AG08396 (cell line): ENCODE data around the gene STON2.
A peak's percentile ranks its signal among the peaks of the same experiment; 100 is the strongest.
"Not testable (repeated sequence)": the region's sequence is repeated elsewhere in the genome, so short reads cannot be mapped to it uniquely, and the experiment has no call there.

Experiments
- DNase-seq: peaks from one replicate; pipeline ENCODE4 v3.0.0; 2012; ENCODE audit warnings: low spot score, mixed read lengths

The STON2 gene

GRCh38 chr14:81400202-81400678 lies at the start of gene STON2:
Gene STON2, minus strand, starts transcription at chr14:81400324. Its CDS starts 1,942 bp downstream, at chr14:81398382.
- DNase-seq = peak; percentile 7

DNA sequence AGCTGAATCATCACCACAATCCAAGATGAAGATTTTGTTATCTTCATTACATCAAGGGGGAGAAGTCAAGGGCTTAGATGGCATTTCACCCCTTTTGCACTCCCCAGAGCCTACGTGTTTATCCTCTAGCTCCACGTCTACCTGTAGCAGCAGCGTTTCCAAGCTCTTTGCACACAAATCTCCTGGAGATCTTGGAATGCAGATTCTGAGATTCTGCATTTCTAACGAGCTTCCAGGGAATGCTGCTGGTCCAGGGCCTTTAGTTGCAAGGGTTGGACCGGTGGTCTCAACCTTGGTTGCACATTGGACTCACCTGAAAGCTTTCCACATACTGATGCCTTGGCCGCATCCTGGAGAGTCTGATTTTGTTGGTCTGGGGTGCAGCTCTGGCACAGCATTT lies 49.5 kb upstream of the STON2 start:
- no peak for DNase-seq

GRCh38 chr14:81449114-81449513 lies 49.0 kb upstream of the STON2 start:
- no peak for DNase-seq

GRCh38 chr14:81447021-81447764 lies 47.1 kb upstream of the STON2 start:
- no peak for DNase-seq

DNA sequence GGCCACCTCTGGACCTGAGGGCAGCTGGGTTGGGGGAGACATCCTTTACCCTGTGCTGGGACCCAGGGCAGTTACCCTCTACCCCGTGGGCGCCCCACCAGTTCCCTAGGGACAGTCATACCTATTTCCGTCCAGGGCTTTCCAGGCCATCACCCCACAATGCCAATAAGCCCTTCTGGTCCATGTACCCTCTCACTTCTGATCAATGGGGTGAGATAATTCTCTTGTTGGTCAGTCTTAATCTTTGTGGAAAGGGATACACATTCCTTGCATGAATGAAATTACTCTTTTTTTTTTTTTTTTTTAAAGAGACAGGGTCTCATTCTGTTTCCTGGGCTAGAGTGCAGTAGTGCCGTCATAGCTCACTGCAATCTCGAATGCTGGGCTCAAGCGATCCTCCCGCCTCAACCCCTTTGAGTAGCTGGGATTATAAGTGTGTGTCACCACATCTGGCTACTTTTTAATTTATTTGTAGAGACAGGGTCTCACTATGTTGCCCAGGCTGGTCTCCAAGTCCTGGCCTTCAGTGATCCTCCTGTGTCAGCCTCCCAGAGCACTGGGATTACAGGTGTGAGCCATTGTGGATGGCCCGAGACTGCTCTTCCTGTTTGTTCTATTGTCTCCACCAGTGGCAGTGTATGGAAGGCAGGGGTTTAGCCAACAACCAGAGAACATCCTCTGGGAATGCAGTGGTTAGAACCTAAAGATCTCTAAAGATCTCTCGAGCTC lies 46.3 kb upstream of the STON2 start:
- DNase-seq = no peak

DNA sequence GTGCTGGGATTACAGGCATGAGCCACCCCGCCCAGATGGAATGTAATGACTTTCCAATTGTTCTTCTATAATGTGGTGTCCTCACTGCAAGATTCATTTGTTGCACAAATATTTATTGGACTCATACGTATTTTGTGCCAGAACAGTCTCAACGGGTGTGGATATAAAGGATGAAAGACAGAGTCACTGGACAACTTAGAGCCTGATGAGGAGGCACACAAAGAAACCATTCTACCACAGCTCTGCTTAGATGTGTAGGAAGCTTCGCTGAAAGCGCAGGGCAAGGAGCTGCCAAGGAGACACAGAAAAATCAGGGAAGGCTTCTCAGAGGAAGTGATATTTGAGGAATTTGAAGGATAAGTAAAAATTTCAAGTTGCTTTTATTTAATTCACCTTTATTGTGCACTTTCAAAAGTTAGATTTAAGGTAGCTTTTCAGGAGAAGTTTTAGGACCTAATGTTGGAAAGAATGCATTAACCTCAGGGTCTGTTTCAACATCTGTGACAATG lies 41.6 kb upstream of the STON2 start:
- no peak for DNase-seq

- no peak for DNase-seq
These were observed 39.9 kb upstream of the STON2 start for GRCh38 chr14:81440041-81440440.

DNA sequence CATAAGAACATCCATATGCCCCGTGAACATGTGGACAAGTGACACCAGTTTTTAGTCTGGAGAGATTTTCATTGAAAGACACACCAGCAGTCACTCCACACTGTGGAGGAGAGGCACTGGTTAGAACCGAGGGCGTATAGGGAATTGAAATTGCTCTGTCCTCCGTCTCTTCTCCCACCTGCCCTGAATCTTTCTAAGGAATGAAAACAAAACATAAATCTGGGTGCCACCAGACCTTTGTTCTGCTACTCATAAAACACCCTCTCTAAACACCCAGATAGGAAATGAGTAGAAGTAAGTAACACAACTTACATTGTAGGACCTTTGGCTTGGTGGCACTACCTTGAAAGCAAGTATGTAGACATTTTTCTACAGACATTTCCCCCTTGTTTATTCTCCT lies 37.1 kb upstream of the STON2 start:
- no peak for DNase-seq

GRCh38 chr14:81436296-81437138 lies 36.4 kb upstream of the STON2 start:
- DNase-seq = peak; percentile 96

GRCh38 chr14:81435391-81436295 lies 35.5 kb upstream of the STON2 start:
- DNase-seq = peak; percentile 43

DNA sequence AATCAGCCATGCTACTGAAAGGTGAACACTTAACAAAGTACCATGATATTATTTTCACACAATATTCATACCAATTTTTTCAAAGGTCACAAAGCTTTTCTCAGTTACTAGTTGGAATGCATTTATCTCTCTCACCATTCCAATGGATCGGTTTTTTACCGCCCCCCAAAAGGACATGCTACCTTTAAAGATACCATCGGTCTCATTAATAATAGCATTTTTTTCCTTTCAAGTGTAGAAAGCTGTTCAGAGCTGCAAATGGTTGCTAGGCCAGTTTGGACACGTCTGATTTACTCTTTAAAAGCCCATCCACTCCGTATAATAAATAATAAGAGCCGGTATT lies 34.9 kb upstream of the STON2 start:
- DNase-seq = no peak

GRCh38 chr14:81434230-81434629 lies 34.1 kb upstream of the STON2 start:
- no peak for DNase-seq

DNA sequence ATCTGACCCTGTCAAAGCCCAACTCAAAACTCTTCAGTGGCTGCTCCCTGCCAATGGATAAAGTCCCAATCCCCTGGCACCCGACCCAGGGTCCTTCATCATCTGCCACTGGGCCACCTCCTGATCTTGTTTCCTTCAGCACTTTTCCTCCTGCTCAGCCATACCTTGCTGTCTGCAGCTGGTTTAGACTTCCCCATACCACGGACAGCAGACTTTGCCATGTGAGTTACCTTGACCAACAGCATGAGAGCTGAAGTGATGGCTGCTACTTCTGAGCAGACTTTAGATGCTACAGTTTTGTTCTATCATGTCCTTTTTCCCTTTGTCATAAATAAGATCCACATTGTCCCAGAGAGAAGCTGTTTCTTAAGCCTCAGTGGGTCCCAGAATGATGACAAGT lies 33.3 kb upstream of the STON2 start:
- no peak for DNase-seq

- DNase-seq = no peak
These were observed 32.1 kb upstream of the STON2 start for GRCh38 chr14:81432219-81432661.

- DNase-seq = no peak
These were observed 30.1 kb upstream of the STON2 start for GRCh38 chr14:81430235-81430634.

- DNase-seq = not testable (repeated sequence)
These were observed 29.6 kb upstream of the STON2 start for GRCh38 chr14:81429749-81430148.

GRCh38 chr14:81429028-81429427 lies 28.9 kb upstream of the STON2 start:
- DNase-seq = no peak

- no peak for DNase-seq
These were observed 27.4 kb upstream of the STON2 start for GRCh38 chr14:81427348-81428058.

GRCh38 chr14:81423504-81423903 lies 23.4 kb upstream of the STON2 start:
- no peak for DNase-seq

DNA sequence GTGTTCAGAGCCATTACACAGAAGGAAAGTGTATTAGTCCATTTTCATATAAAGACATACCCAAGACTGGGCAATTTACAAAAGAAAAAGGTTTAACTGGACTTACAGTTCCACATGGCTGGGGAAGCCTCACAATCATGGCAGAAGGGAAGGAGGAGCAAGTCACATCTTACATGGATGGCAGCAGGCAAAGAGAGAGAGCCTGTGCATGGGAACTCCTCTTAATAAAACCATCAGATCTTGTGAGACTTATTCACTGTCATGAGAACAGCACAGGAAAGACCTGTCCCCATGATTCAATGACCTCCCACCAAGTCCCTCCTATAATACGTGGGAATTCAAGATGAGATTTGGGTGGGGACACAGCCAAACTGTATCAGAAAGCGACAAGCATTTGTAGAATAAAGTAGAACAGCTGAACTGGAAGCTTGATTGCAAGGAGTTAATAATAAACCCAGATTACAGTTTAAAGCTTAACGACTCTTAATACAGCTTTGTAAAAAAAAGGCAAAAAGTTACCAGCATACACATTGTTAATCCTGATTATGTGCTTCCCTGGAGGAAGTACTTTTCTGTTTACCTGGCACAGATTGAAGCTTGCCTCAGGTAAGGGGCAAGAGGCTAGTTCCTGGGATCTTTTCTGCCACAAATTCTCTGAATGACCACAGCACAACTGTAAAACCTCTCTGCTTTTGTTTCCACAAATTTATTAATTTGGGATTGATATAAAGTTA lies 18.1 kb upstream of the STON2 start:
- DNase-seq = no peak
